ENCODE data around the gene VSTM1.

The VSTM1 gene, protein sequence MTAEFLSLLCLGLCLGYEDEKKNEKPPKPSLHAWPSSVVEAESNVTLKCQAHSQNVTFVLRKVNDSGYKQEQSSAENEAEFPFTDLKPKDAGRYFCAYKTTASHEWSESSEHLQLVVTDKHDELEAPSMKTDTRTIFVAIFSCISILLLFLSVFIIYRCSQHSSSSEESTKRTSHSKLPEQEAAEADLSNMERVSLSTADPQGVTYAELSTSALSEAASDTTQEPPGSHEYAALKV

DNA sequence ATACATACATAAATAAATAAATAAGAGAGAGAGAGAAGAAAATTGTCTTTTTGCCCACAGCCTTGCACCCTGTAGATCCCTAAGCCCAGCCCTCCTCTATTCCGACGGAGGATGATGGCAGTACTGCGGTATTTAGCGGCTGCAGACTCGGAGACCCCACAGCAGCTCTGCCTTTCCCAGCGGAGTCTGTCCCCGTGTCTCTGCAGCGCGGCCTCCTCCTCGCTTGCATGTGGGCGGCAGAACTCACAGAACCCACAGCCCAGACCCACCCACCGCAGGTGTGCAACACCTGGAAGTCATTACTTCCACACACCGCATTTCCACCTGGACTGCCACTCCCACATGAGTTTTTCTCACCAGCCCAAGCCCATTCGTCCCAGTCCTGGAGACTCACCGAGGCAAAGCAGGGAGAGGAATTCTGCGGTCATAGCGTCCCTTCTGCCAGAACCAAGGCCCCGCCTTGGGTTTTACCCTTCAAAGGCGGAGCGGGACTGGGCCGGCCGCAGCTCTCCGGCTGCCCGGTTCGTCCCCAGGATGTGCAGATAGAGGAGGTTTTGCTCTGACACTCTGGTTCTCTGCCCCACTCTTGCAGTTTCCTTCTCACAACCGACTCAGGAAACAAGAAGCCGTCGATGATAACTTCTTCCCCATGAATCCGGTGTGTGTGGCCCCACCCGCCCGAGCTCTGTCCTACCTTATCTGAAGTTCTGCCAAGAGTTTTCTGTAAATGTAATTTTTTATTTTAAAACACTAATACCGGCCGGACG is at the start of gene VSTM1:
Gene VSTM1 (minus strand): TSS at position 548 of the 767 bp plus-strand sequence. CDS start 120 bp downstream, at position 428.
- Histone ChIP-seq H3K36me3 (ENCODE audit: low read depth) (no peaks in the 10 kb centered on the region), H3K4me1 (ENCODE audit: insufficient read depth, poor library complexity, severe bottlenecking) (no peaks in the 10 kb centered on the region), H3K4me3 (ENCODE audit: severe bottlenecking) (no peak within 1 kb of the TSS), H3K27me3 (ENCODE audit: insufficient read depth, poor library complexity, severe bottlenecking) (no peaks in the 10 kb centered on the region), H3K9me3 (ENCODE audit: severe bottlenecking) (no peaks in the 10 kb centered on the region), H3K27ac (ENCODE audit: poor library complexity, severe bottlenecking) (no peak within 1 kb of the TSS)
- TF ChIP-seq, protein P1, sequence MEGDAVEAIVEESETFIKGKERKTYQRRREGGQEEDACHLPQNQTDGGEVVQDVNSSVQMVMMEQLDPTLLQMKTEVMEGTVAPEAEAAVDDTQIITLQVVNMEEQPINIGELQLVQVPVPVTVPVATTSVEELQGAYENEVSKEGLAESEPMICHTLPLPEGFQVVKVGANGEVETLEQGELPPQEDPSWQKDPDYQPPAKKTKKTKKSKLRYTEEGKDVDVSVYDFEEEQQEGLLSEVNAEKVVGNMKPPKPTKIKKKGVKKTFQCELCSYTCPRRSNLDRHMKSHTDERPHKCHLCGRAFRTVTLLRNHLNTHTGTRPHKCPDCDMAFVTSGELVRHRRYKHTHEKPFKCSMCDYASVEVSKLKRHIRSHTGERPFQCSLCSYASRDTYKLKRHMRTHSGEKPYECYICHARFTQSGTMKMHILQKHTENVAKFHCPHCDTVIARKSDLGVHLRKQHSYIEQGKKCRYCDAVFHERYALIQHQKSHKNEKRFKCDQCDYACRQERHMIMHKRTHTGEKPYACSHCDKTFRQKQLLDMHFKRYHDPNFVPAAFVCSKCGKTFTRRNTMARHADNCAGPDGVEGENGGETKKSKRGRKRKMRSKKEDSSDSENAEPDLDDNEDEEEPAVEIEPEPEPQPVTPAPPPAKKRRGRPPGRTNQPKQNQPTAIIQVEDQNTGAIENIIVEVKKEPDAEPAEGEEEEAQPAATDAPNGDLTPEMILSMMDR (IDR thresholded peaks at IDR 0.05; ENCODE audit: poor library complexity, severe bottlenecking): no peak
- ATAC-seq (ENCODE audit: low read depth) (no peak), DNase-seq (ENCODE audit: low spot score) (no peak)

DNA sequence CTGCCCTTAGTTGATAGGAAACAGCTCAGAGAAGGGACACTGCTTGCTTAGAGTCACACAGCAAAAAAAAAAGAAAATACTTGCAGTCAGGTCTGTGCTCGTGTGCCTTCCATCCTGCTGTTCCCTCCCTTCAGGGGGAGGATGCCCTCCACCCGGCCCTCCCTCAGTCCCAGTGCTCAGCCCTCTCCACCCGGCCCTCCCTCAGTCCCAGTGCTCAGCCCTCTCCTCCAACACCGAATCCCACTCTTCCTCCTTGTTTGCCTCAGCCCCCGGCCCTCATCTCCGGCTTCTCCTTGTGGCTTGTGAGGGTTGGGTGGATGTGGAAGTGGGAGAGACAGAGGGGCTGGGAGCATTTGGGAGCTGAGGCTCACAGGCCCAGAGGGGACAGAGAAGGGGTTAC is 46.0 kb upstream of the VSTM1 start:
- TF ChIP-seq, protein P1 (IDR thresholded peaks at IDR 0.05; ENCODE audit: poor library complexity, severe bottlenecking): no peak
- Histone ChIP-seq H3K36me3 (ENCODE audit: low read depth) (peaks cover 50% of the 10 kb centered on the region), H3K4me3 (ENCODE audit: severe bottlenecking) (no peak overlapping the region), H3K27ac (ENCODE audit: poor library complexity, severe bottlenecking) (no peak overlapping the region), H3K4me1 (ENCODE audit: insufficient read depth, poor library complexity, severe bottlenecking) (no peaks in the 10 kb centered on the region), H3K27me3 (ENCODE audit: insufficient read depth, poor library complexity, severe bottlenecking) (no peaks in the 10 kb centered on the region), H3K9me3 (ENCODE audit: severe bottlenecking) (no peaks in the 10 kb centered on the region)
- ATAC-seq (ENCODE audit: low read depth) (0 out of 3 replicates have a peak, but pooled peaks have one; percentile 8), DNase-seq (ENCODE audit: low spot score) (no peak)

GRCh38 chr19:54108496-54108895 is 44.8 kb upstream of the VSTM1 start:
- Histone ChIP-seq H3K4me1 (ENCODE audit: insufficient read depth, poor library complexity, severe bottlenecking) (no peaks in the 10 kb centered on the region), H3K27me3 (ENCODE audit: insufficient read depth, poor library complexity, severe bottlenecking) (no peaks in the 10 kb centered on the region), H3K9me3 (ENCODE audit: severe bottlenecking) (no peaks in the 10 kb centered on the region), H3K36me3 (ENCODE audit: low read depth) (peaks cover 49% of the 10 kb centered on the region), H3K27ac (ENCODE audit: poor library complexity, severe bottlenecking) (no peak overlapping the region), H3K4me3 (ENCODE audit: severe bottlenecking) (no peak overlapping the region)
- TF ChIP-seq, protein P1 (IDR thresholded peaks at IDR 0.05; ENCODE audit: poor library complexity, severe bottlenecking): no peak
- ATAC-seq (ENCODE audit: low read depth) (no peak), DNase-seq (ENCODE audit: low spot score) (no peak)

GRCh38 chr19:54107876-54108490 is 44.3 kb upstream of the VSTM1 start:
- ATAC-seq (ENCODE audit: low read depth) (no peak), DNase-seq (ENCODE audit: low spot score) (no peak)
- no peaks in the 10 kb centered on the region for H3K9me3 ChIP-seq (ENCODE audit: severe bottlenecking)
- no peaks in the 10 kb centered on the region for H3K27me3 ChIP-seq (ENCODE audit: insufficient read depth, poor library complexity, severe bottlenecking)
- no peaks in the 10 kb centered on the region for H3K4me1 ChIP-seq (ENCODE audit: insufficient read depth, poor library complexity, severe bottlenecking)
- H3K27ac ChIP-seq (ENCODE audit: poor library complexity, severe bottlenecking): no peak overlapping the region
- TF ChIP-seq, protein P1 (IDR thresholded peaks at IDR 0.05; ENCODE audit: poor library complexity, severe bottlenecking): no peak
- H3K4me3 ChIP-seq (ENCODE audit: severe bottlenecking): no peak overlapping the region
- H3K36me3 ChIP-seq (ENCODE audit: low read depth): peaks cover 46% of the 10 kb centered on the region

Data from RWPE2 (cell line).